Stimulated activated CD8-positive, alpha-beta memory T cell treated with anti-CD3 and anti-CD28 coated beads, Interleukin-2, amount 100 ng/mL, for 1 hour (primary cell): Measurements from ENCODE around the gene CHEK2.
"Not testable (repeated sequence)": the region's sequence is repeated elsewhere in the genome, so short reads cannot be mapped to it uniquely, and the experiment has no call there.

Experiments
- DNase-seq, 2 donors: peaks; one replicate each; pipeline ENCODE4 v3.0.0-alpha.2; 2020; ENCODE audit warnings: low read depth in 2 of 2

CHEK2 gene

GRCh38 chr22:28689796-28690195 is 51.8 kb downstream of the CHEK2 start:
- not testable (repeated sequence) for DNase-seq

GRCh38 chr22:28682966-28683365 is 58.7 kb downstream of the CHEK2 start:
- DNase-seq = not testable (repeated sequence)

- DNase-seq = not testable (repeated sequence)
These were observed 60.7 kb downstream of the CHEK2 start for GRCh38 chr22:28680813-28681490.

- peak in 1 of 2 donors; percentile 2 for DNase-seq
These were observed 61.9 kb downstream of the CHEK2 start, which contains the start of gene TTC28 for GRCh38 chr22:28679611-28680287. Gene TTC28 (minus strand): TSS chr22:28679840. CDS start chr22:28679723, 117 bp downstream.

GRCh38 chr22:28678778-28679610 is 62.6 kb downstream of the CHEK2 start:
- not testable (repeated sequence) for DNase-seq

GRCh38 chr22:28678170-28678569 is 63.5 kb downstream of the CHEK2 start:
- not testable (repeated sequence) for DNase-seq

- no peak for DNase-seq
These were observed 67.5 kb downstream of the CHEK2 start for GRCh38 chr22:28674121-28674563.

- DNase-seq = no peak
These were observed 70.9 kb downstream of the CHEK2 start for GRCh38 chr22:28670756-28671155.

GRCh38 chr22:28670161-28670560 is 71.5 kb downstream of the CHEK2 start:
- no peak for DNase-seq

- no peak for DNase-seq
These were observed 72.2 kb downstream of the CHEK2 start for GRCh38 chr22:28669387-28669786.

GRCh38 chr22:28663569-28663942 is 78.1 kb downstream of the CHEK2 start:
- not testable (repeated sequence) for DNase-seq

GRCh38 chr22:28658448-28658847 is 83.2 kb downstream of the CHEK2 start:
- DNase-seq = no peak

- DNase-seq = no peak
These were observed 85.4 kb downstream of the CHEK2 start for GRCh38 chr22:28656181-28656580.

- no peak for DNase-seq
These were observed 91.2 kb downstream of the CHEK2 start for GRCh38 chr22:28650463-28650862.

- no peak for DNase-seq
These were observed 92.8 kb downstream of the CHEK2 start for GRCh38 chr22:28648792-28649191.

- no peak for DNase-seq
These were observed 94.4 kb downstream of the CHEK2 start for GRCh38 chr22:28647216-28647615.

- DNase-seq = no peak
These were observed 102.3 kb downstream of the CHEK2 start for GRCh38 chr22:28639321-28639720.
